GM18526 (cell line): ENCODE results near the gene NPSR1.

ENCODE experiments used
- POLR2A ChIP-seq: IDR thresholded peaks from 3 replicates; pipeline ENCODE4 v1.6.1; 2011; ENCODE audit not compliant: insufficient read length; ENCODE audit errors: extremely low read depth

Gene NPSR1

GRCh38 chr7:34696415-34696814 lies 38.4 kb downstream of the NPSR1 start:
- TF ChIP-seq POLR2A: no peak

GRCh38 chr7:34709771-34710170 lies 51.8 kb downstream of the NPSR1 start:
- TF ChIP-seq POLR2A: no peak

- TF ChIP-seq POLR2A: no peak
Observed at GRCh38 chr7:34718867-34719266, 60.8 kb downstream of the NPSR1 start.

GRCh38 chr7:34719636-34720035 lies 61.6 kb downstream of the NPSR1 start:
- no peak for TF ChIP-seq POLR2A

- no peak for TF ChIP-seq POLR2A
Observed at GRCh38 chr7:34720289-34720688, 62.3 kb downstream of the NPSR1 start.

- no peak for TF ChIP-seq POLR2A
Observed at GRCh38 chr7:34723338-34723737, 65.3 kb downstream of the NPSR1 start.

GRCh38 chr7:34723866-34724490 lies 66.0 kb downstream of the NPSR1 start:
- TF ChIP-seq POLR2A: no peak

- no peak for TF ChIP-seq POLR2A
Observed at GRCh38 chr7:34726221-34726620, 68.2 kb downstream of the NPSR1 start.

GRCh38 chr7:34727464-34727995 lies 69.5 kb downstream of the NPSR1 start:
- no peak for TF ChIP-seq POLR2A

- TF ChIP-seq POLR2A: no peak
Observed at GRCh38 chr7:34728156-34728555, 70.1 kb downstream of the NPSR1 start.

- TF ChIP-seq POLR2A: no peak
Observed at GRCh38 chr7:34734771-34735170, 76.8 kb downstream of the NPSR1 start.

- TF ChIP-seq POLR2A: no peak
Observed at GRCh38 chr7:34735526-34735925, 77.5 kb downstream of the NPSR1 start.

GRCh38 chr7:34739651-34740300 lies 81.8 kb downstream of the NPSR1 start:
- no peak for TF ChIP-seq POLR2A

- TF ChIP-seq POLR2A: no peak
Observed at GRCh38 chr7:34740840-34741239, 82.8 kb downstream of the NPSR1 start.

- no peak for TF ChIP-seq POLR2A
Observed at GRCh38 chr7:34747176-34747781, 89.3 kb downstream of the NPSR1 start.
